HG03108 (cell line): ENCODE data around the gene OAS2.

ENCODE experiments used
- ATAC-seq: cut with Tn5 transposase; IDR thresholded peaks from one replicate; pipeline ENCODE4 v1.9.1; 2021; ENCODE audit warnings: moderate library complexity; ENCODE audit not compliant: unreplicated experiment

Gene OAS2

GRCh38 chr12:113056631-113057488, 78.5 kb downstream of the OAS2 start, which contains the start of gene DTX1:
Gene DTX1, plus strand, starts transcription at chr12:113056730. Its CDS starts 1,463 bp downstream, at chr12:113058193.
- no peak for ATAC-seq

GRCh38 chr12:113057565-113058485, 79.5 kb downstream of the OAS2 start:
- no peak for ATAC-seq

- ATAC-seq: no peak
Observed at GRCh38 chr12:113058553-113058952, 80.2 kb downstream of the OAS2 start.

- no peak for ATAC-seq
Observed at GRCh38 chr12:113059071-113059595, 80.8 kb downstream of the OAS2 start.

GRCh38 chr12:113060336-113060960, 82.1 kb downstream of the OAS2 start:
- no peak for ATAC-seq

GRCh38 chr12:113061061-113061694, 82.9 kb downstream of the OAS2 start:
- no peak for ATAC-seq
